ENCODE data around the gene LRIG2.
A peak's percentile ranks its signal among the peaks of the same experiment; 100 is the strongest.

LRIG2 gene

GRCh38 chr1:113094506-113094905 lies 21.5 kb downstream of the LRIG2 start:
- TF ChIP-seq, protein P1, sequence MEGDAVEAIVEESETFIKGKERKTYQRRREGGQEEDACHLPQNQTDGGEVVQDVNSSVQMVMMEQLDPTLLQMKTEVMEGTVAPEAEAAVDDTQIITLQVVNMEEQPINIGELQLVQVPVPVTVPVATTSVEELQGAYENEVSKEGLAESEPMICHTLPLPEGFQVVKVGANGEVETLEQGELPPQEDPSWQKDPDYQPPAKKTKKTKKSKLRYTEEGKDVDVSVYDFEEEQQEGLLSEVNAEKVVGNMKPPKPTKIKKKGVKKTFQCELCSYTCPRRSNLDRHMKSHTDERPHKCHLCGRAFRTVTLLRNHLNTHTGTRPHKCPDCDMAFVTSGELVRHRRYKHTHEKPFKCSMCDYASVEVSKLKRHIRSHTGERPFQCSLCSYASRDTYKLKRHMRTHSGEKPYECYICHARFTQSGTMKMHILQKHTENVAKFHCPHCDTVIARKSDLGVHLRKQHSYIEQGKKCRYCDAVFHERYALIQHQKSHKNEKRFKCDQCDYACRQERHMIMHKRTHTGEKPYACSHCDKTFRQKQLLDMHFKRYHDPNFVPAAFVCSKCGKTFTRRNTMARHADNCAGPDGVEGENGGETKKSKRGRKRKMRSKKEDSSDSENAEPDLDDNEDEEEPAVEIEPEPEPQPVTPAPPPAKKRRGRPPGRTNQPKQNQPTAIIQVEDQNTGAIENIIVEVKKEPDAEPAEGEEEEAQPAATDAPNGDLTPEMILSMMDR (IDR thresholded peaks at IDR 0.05; ENCODE audit: low read length, missing control alignments) = no peak
- DNase-seq (ENCODE audit: low read depth) = no peak
- no peak overlapping the region for H3K4me3 ChIP-seq (replicated peaks; ENCODE audit: low read depth, low read length)

DNA sequence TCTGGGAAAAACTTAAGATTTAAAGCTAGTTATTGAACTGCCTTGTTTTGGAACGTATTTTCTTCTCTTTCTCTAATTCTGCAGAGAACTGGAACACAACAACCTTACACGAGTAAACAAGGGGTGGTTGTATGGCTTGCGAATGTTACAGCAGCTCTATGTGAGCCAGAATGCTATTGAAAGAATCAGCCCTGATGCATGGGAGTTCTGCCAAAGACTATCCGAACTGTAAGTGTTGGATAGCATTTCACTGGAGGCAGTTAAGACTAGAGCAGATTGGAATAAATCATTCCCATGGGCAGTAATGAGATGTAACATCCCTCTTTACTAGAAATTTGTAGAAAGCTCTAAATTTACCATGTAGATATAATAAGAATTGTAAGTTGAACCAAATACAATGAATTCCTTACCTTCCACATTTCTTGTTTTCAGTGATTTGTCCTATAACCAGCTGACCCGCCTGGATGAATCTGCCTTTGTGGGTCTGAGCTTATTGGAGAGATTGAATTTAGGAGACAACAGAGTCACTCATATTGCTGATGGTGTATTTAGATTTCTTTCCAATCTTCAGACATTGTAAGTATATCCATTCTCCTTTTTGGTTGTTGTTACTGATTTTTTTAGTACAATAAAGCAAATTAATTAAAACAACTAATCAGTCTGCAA lies 22.9 kb downstream of the LRIG2 start:
- TF ChIP-seq, protein P1 (IDR thresholded peaks at IDR 0.05; ENCODE audit: low read length, missing control alignments) = no peak
- no peak for DNase-seq (ENCODE audit: low read depth)

GRCh38 chr1:113096493-113096892 lies 23.5 kb downstream of the LRIG2 start:
- TF ChIP-seq, protein P1 (IDR thresholded peaks at IDR 0.05; ENCODE audit: low read length, missing control alignments) = no peak
- no peak overlapping the region for H3K4me3 ChIP-seq (replicated peaks; ENCODE audit: low read depth, low read length)
- no peak for DNase-seq (ENCODE audit: low read depth)

More for the DNA sequence above, 22.9 kb downstream of the LRIG2 start:
- no peak overlapping the region for H3K4me3 ChIP-seq (replicated peaks; ENCODE audit: low read depth, low read length)

DNA sequence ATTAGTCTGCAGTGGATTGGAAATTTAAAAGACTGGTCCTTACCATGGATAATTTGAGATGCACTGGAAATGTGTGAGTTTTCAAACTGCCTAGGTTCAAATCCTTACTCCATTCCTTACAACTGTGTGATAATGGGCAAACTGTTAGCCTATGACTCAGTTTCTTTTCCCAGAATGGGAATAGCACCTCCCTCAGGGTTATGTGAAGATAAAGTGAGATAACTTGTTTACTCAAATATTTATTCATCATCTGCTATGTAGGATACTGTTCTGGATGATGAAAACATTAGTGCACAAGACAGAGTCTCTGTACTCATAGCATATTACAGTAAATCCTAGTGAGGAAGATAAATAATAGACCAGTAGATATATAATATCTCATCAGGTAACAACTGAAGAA lies 28.6 kb downstream of the LRIG2 start:
- peak; percentile 28 for DNase-seq (ENCODE audit: low read depth)
- no peak overlapping the region for H3K4me3 ChIP-seq (replicated peaks; ENCODE audit: low read depth, low read length)
- TF ChIP-seq, protein P1 (IDR thresholded peaks at IDR 0.05; ENCODE audit: low read length, missing control alignments) = no peak

DNA sequence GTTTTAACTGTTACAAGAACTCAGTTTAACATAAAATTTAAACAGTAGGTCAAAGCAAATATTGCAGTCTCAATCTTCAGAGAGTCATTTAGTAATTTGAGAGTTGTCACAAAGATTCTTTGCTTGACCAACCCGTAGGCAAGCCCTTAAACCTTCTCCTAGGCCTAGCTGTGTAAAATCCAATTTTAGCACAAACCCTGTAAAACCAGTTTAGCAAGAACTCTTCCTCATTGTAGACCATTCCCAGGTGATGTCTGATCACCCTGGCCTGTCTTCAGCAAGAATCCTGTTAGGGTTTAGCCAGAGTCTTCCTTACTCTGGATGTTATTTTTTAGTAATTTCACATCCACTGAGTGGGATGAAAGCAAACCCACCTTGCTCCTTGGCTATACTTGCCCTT lies 30.1 kb downstream of the LRIG2 start:
- no peak for DNase-seq (ENCODE audit: low read depth)
- TF ChIP-seq, protein P1 (IDR thresholded peaks at IDR 0.05; ENCODE audit: low read length, missing control alignments) = no peak
- H3K4me3 ChIP-seq (replicated peaks; ENCODE audit: low read depth, low read length) = no peak overlapping the region

DNA sequence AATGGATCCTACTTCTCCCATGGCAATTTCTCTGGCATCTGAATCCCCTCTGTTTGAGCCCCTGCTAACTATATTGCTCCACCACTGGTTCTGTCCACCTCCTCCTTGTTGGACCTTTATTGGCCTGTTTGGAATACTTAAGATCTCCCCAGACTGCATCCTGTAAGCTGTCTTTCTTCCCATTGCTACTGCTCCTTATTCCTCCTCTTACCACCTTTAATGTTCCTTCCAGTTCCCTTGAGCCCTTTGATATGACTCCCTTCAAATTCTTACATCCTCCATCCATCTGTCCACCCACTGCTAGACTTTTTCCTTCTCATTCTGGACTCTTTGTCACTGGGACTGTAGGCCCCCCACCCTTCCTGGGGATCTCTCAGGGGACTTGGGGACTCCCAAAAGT lies 31.0 kb downstream of the LRIG2 start:
- no peak for DNase-seq (ENCODE audit: low read depth)
- TF ChIP-seq, protein P1 (IDR thresholded peaks at IDR 0.05; ENCODE audit: low read length, missing control alignments) = no peak

DNA sequence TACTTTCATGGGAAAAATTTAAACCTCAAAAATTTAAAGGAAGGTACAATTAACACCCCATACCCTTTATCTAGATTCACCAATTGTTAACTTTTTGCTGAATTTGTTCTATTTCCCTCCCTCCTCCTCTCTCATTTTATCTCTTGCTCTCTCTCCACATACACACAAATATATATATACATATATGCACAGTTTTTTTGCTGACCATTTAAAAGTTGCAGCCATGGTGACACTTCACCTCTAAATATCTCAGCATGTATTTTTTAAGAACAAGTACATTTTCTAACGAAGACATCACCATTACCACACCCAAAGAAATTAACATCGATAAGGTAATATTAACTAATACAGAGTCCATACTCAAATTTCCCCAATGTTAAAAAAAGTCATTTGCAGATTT lies 33.9 kb downstream of the LRIG2 start:
- TF ChIP-seq, protein P1 (IDR thresholded peaks at IDR 0.05; ENCODE audit: low read length, missing control alignments) = no peak
- H3K4me3 ChIP-seq (replicated peaks; ENCODE audit: low read depth, low read length) = no peak overlapping the region
- no peak for DNase-seq (ENCODE audit: low read depth)

More for the DNA sequence above, 31.0 kb downstream of the LRIG2 start:
- no peak overlapping the region for H3K4me3 ChIP-seq (replicated peaks; ENCODE audit: low read depth, low read length)

All from fibroblast of pulmonary artery (primary cell).